NCI-H82 treated with DMSO at 0.1 percent for 48 hours (cell line): ENCODE measurements around the gene TREML4.
"Not testable (repeated sequence)": the region's sequence is repeated elsewhere in the genome, so short reads cannot be mapped to it uniquely, and the experiment has no call there.

ENCODE experiments used
- DNase-seq: peaks from one replicate; lab custom pipeline; 2025; ENCODE audit not compliant: unreplicated experiment; lab: John Stamatoyannopoulos, UW

TREML4 gene

DNA sequence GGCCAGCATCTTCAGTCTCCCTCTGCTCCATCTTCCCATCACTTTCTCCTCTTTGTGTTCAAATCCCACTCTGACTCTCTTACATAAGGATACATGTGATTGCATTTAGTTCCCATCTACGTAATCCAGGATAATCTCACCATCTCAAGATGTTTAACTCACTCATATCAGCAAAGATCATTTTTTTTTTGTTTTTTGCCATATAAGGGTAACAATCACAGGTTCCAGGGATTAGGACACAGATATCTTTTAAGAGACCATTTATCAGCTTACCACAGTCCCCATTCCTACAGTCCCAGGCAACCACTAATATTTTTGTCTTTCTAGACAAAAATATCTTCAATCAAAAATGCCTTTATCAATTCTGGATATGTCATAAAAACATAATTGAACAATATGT, 24.0 kb upstream of the TREML4 start:
- no peak for DNase-seq

DNA sequence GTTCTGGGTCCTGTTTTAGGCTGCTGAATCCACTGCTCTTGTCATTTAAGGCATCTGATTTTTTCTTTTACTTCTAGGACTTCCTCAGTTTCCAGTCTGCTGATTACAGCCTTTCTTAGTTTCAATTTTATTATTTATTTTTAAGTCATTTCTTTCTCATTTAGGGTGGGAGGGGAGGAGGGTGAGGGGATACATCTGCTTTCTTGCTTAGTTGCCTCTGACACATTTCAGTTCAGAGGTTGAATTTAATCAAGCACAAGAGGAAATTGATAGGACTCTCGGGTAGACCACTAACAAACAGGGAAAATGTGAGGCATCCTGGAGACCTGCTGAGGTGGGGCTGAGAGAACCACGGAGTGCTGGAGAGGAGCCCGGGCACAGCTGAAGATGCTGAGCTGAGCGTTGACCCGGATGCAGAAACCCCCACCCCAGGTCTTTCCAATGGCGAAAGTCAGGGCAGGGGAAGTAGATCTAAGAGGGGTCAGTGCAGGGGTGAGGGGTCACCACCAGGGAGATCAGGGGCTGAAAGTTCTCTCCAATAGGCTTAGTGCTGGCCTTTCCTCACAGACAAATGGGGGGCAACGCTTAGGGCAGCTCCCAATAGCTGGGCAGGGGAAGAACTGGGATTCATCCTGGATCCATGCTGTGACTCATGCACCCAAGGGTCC, 19.6 kb upstream of the TREML4 start:
- DNase-seq: no peak

GRCh38 chr6:41209547-41210320, 18.4 kb upstream of the TREML4 start:
- no peak for DNase-seq

- no peak for DNase-seq
Observed at GRCh38 chr6:41214559-41215238, 13.4 kb upstream of the TREML4 start.

DNA sequence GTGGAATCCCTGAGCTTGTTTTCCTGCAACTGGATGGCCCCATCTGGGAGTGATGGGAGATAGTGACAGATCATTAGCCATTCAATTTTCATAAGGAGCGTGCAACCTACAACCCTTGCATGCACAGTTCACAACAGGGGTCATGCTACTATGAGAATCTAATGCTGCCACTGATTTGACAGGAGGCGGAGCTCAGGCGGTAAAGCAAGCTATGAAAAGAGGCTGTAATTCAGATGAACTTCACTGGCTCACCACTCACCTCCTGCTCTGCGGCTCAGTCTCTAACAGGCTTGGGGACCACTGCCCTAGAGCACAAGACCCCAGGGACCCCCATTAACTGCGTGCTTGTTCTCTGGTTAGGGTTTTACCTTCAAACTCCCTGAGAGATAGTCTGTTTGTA, 12.4 kb upstream of the TREML4 start:
- no peak for DNase-seq

DNA sequence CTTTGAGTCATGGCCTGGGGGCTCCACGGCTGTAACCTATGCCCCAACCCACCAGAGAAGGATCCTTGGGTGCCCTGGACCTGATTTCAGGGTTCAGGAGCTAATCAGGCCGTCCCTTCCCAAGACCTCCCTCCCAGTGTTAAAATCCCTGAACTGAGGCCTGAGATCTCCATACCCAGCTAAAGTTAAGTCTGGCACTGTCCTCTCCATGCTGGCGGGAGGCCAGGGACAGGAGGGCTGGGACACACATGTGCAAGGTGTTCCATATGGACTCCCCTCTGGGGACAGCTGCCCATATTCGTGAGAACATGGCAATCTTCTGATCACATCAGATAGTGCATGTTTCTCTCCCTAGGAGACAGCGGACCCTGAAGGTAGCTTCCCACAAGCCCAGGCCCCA, 11.5 kb upstream of the TREML4 start:
- no peak for DNase-seq

- DNase-seq: no peak
Observed at GRCh38 chr6:41222045-41222444, 6.1 kb upstream of the TREML4 start.

GRCh38 chr6:41222513-41222912, 5.6 kb upstream of the TREML4 start:
- no peak for DNase-seq

DNA sequence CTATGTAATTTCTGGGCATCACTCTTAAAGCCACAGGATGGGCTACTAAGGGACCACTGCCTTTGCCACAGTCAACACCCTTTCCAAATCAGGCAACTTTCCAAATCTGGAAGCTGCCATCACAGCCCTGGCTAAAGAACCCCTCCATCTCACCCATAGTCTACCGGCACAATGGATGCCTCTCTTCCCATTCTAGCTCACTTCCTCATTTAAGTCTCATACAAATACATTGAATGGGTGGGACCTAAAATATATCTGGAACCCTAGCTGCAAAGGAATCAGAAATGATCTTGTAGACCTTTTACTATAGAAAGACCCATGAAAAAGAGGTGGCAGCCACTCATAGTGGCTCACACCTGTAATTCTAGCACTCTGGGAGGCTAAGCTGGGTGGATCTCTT, 3.3 kb upstream of the TREML4 start:
- DNase-seq: no peak

DNA sequence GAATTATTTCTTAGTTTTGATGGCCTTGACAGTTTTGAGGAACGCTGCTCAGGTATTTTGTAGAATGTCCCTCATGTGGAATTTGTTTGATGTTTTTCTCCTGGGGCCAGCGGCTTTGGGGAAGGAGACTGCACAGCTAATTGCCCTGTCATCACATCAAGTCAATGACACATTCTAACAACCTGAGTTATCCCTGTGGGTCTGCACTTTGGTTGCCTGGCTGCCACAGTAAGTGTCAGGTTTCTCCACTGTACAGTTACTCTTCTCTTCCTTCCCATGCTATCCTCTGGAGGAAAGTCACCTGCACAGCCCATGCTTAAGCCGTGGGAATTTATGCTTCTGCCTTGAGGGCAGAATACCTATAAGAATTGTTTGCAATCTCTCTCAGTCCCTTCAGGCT, 1.4 kb upstream of the TREML4 start:
- DNase-seq: no peak

- no peak for DNase-seq
Observed at GRCh38 chr6:41228616-41229015, 467 bp downstream of the TREML4 start.

DNA sequence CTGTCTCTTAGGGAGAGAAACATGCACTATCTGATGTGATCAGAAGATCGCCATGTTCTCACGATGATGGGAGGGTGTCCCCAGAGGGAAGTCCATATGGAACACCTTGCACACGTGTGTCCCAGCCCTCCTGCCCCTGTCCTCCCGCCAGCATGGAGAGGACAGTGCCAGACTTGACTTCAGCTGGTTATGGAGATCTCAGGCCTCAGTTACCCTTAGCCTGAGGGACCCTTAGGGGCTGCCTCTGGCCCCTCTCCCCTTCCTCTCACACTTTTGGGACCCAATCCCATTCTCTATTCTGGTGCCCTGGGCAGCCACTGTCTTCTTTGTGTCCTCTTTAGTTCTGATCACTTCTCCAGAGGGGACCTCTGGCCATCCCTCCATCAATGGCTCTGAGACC, 1.6 kb downstream of the TREML4 start:
- no peak for DNase-seq

- no peak for DNase-seq
Observed at GRCh38 chr6:41231246-41231645, 3.1 kb downstream of the TREML4 start.

GRCh38 chr6:41232667-41233066, 4.5 kb downstream of the TREML4 start:
- no peak for DNase-seq

DNA sequence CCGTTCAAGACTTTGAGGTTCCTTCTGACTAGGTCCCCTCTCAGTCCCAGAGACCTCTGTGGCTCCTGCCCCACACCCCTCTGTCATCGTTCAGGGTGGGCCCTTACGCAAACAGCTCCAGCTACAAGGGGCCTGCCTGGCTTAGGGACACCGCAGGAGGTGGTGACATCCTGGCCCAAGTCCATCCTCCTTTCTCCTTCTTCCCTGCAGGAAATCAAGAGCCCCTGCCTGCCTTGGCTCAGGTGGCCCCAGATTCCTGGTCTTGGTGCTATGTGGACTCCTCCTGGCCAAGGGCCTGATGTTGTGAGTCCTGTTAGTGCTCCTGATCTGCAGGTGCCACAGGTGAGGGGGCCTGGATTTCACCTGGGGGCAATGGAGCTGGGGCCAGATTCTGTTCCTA, 8.1 kb downstream of the TREML4 start:
- DNase-seq: no peak

DNA sequence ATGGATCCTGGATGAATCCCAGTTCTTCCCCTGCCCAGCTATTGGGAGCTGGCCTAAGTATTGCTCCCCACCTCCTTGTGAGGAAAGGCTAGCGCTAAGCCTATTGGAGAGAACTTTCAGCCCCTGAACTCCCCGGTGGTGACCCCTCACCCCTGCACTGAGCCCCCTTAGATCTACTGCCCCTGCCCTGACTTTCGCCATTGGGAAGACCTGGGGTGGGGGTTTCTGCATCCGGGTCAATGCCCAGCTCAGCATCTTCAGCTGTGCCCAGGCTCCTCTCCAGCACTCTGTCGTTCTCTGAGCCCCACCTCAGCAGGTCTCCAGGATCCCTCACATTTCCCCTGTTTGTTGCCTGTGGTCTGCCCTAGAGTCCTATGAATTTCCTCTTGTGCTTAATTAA, 9.0 kb downstream of the TREML4 start:
- no peak for DNase-seq

- DNase-seq: no peak
Observed at GRCh38 chr6:41239467-41240159, 11.5 kb downstream of the TREML4 start.

DNA sequence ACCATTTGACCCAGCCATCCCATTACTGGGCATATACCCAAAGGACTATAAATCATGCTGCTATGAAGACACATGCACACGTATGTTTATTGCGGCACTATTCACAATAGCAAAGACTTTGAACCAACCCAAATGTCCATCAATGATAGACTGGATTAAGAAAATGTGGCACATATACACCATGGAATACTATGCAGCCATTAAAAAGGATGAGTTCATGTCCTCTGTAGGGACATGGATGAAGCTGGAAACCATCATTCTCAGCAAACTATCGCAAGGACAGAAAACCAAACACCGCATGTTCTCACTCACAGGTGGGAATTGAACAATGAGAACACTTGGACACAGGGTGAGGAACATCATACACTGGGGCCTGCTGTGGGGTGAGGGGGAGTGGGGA, 18.4 kb downstream of the TREML4 start:
- DNase-seq: not testable (repeated sequence)

DNA sequence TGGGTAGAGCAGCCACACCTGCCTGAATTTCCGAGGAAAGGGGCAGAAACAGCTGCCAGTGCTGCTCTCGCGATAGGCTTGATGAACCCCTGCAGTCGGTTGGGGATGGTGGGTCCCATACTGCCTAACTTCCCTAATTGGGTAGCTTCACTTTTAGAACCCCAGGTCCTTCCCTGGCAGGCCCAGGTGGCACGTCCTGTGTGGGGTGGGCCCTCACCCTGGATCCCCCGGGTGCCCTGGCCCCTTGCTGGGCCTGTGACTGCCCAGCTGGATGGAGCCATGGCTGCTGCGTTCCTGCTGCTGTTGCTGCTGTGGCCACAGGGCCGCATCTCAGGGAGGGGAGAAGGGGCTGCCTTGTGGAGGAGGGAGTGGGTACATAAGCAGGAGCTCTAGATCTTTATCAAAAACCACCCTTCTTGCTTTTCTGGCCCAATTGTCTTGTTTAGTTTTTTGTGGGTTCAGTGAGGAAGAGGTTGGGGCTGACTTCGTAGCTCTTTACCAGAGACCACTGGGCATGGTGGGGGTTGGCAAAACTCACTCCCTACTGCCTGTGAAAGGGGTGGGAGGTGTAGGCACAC, 19.2 kb downstream of the TREML4 start:
- no peak for DNase-seq

DNA sequence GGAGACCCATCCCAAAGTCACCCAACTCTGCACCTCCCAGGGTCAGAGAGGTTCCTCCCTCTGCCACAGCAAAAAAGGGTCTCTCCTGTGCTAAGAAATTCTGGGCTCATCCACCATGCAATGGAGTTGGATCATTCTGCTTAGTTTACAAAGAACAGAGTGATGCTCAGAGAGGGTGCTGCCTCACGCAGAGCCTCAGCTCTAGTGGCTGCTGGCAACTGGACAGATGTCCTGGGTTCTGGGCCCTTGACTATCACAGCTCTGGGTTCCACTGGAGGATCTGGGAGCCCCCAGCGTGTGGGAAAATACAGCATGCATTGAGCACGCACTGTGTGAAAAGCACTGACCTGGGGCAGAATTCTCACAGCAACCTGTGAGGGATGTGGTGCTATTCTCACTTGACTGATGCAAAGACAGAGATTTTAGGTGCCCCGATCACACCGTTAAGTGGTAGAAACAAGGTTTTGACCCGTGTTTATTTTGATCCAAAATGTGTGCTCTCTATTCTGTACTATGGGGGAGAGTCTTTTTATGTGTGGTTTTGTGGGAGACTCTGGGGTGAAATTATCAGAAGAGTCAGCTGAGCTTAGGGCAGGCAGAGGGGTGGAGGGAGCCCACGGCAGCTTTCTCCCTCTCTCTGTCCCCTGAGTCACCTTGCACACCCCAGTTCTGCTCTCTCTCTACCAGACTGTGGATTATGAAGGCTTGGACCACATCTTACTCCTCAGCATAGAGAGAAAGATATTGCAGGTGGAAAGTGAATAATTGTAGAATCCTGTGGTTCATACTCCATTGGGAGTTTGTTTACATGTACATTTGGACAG, 19.9 kb downstream of the TREML4 start:
- no peak for DNase-seq
